ENCODE results near the gene CYP3A4.
A peak's percentile ranks its signal among the peaks of the same experiment; 100 is the strongest.
"Not testable (repeated sequence)": the region's sequence is repeated elsewhere in the genome, so short reads cannot be mapped to it uniquely, and the experiment has no call there.

The CYP3A4 gene

GRCh38 chr7:99755085-99755484 lies 28.9 kb downstream of the CYP3A4 start:
- no peak for DNase-seq (ENCODE audit: low spot score)

DNA sequence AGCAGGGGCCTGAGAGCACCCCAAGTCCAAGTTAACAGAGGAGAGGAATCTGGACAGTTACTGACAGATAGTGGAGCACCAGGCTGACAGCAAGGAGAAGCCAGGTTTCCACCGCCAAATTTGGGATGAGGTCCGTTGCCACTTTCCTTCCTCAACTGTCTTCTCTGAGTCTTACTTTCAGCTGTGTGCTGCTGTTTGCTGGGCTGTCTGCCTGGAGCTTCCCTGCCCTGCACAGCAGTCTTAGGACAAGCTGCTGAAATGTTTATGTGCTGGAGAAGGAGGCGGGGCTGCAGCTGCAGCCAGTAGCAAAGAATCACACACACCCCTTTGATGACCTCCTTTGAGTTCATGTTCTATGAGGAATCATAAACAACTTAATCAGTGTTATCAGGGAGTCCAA lies 31.6 kb downstream of the CYP3A4 start:
- DNase-seq (ENCODE audit: low spot score): peak; percentile 21

GRCh38 chr7:99751322-99752052 lies 32.5 kb downstream of the CYP3A4 start:
- DNase-seq (ENCODE audit: low spot score): not testable (repeated sequence)

DNA sequence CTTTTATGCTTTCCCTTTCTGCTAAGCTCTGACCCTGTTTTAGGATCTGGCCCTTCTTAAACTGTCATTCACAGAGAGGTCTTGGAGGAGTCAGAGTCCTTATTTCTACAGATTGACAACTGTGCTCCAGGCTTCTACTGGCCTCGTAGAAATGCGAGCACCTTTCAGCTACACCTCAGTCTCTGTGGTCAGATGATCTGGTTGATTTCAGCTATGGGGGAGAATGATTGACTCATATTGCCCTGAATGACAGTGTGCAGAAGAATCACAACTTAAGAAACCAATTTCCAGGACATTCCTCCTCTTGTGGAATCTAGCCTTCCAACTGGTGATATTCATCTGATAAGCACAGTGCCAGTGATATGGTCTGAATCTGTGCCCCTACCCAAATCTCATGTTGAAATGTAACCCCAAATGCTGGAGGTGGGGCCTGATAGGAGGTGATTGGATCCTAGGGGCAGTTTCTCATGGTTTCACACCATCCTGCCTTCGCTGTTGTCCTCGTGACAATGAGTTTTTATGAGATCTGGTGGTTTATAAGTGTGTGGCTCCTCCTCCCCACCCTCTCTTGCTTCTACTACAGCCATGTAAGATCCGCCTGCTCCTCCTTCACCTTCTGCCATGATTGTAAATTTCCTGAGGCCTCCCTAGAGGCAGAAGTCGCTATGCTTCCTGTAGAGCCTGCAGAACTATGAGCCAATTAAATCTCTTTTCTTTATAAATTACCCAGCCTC lies 35.0 kb downstream of the CYP3A4 start:
- no peak for DNase-seq (ENCODE audit: low spot score)

GRCh38 chr7:99746915-99747314 lies 37.1 kb downstream of the CYP3A4 start:
- not testable (repeated sequence) for DNase-seq (ENCODE audit: low spot score)

GRCh38 chr7:99745395-99745794 lies 38.6 kb downstream of the CYP3A4 start:
- DNase-seq (ENCODE audit: low spot score): not testable (repeated sequence)

DNA sequence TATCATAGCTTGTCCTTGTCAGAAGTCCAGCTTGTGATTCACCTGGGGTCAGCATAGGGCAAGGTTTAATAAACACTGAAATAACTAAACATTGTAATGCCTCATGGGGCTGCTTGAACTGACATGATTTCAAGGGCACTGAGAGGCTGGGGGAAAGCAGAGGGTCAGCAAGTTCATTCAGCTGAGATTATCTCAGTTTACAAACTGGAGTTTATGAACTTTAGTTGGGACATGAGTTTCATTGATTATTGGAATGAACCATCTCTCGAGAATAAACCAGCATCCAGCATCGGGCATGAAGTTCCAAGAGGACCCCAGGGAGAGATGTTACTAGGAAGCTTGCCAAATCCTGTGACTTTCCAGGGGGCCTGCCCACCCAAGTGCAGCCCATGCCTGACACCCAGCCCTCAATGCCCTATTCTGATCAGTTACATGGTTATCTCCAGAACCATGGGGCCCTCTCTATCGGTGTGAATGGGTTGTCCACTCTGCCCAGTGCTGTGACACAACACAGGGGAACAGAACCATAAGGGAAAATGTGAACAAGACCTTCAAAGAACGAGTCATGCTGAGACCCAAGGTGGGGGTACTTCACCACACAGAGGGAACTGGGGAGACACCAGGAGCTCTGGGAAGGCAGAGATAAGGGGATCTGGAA lies 41.1 kb downstream of the CYP3A4 start:
- no peak for DNase-seq (ENCODE audit: low spot score)

GRCh38 chr7:99741441-99741795 lies 42.6 kb downstream of the CYP3A4 start:
- no peak for DNase-seq (ENCODE audit: low spot score)

GRCh38 chr7:99740573-99741440 lies 43.2 kb downstream of the CYP3A4 start:
- DNase-seq (ENCODE audit: low spot score): no peak

DNA sequence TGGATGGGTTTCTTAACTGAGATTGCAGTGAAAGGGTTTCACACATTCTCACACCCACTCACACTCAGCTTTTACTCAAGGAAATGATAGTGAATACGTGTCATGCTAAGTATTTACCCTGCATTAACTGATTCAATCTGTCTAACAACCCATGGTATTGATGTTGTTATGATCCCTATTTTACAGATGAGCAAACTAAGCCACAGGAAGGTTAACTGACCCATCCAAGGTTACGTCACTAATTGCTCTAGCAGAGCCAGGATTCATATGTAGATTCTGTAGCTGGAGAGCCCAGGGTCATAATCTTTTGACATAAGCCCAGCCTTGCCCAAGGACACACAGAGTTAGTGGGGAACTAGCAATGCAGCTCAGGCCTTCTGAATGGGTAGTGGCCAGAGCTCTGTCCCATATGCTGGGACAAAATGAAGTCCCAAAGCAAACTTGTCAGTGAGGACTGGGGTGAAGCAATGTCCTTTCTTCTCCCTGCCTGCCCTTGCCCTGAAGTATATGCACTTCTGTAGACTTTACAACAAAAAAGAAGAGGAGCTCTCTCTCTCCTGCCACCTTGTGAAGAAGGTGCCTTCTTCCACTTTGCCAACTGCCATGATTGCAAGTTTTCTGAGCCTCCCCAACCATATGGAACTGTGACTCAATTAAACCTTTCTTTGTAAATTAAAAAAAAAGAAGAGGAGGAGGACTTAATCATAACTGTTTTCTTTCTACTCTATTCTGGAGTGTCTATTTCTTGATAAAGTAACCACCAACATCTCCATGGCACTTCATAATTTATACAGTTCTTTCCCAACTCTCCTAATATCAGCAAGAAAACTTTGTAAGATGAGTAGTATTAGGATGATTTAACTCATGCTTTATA lies 44.0 kb downstream of the CYP3A4 start:
- DNase-seq (ENCODE audit: low spot score): no peak

DNA sequence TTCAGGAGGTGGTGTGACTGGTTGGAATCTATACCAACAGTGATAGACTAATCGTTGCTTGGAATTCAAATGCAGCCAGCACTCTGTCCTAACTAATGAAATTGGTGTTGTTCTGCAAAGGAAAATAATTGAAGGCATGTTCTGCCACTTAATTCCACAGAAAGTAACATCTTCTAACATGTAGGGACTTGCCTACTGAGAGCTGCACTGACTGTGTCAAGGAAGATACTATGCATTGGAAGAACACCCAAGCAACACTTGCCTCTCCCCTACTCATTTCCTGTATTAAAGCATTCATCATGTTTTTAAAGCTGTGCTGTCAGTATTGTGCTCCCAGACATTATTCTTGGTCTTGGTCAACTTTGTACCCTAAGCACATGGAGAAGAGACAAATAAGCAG lies 46.3 kb downstream of the CYP3A4 start:
- DNase-seq (ENCODE audit: low spot score): no peak

DNA sequence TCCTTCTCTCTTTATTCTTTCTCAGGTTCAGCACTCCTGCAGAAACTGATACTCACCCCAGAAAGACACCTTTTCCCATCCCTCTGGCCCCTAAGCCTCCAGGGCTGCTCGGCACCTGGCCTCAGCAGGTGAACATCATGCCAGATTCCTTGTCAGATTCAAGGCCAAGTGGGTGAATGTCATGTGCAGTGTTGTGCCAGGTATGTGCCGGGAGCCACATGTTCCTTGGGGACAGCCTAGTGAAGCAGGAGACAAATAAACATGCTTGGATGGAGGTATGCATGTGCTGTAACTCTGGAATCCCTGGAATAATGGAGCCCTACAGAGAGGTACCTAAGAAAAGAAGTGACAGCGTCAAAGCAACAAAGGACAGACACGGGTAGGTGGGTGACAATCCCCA lies 47.3 kb downstream of the CYP3A4 start:
- DNase-seq (ENCODE audit: low spot score): not testable (repeated sequence)

DNA sequence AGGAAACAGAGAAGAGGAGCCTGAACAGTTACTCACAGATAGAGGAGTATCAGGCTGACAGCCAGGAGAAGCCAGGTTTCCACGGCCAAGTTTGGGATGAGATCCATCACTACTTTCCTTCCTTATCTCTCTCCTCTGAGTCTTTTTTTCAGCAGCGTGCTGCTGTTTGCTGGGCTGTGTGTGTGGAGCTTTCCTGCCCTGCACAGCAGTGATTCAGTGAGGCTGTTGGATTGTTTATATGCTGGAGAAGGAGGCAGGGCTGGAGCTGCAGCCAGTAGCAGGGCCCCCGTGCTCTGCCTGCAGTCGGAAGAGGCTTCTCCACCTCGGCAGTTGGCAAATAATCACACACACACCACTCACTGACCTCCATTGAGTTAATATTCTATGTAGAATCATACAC lies 49.0 kb downstream of the CYP3A4 start, which contains the start of gene CYP3A7:
CYP3A7 (minus strand) TSS at position 210 of the 400 bp plus-strand sequence; CDS start at position 107, 103 bp downstream.
- no peak for DNase-seq (ENCODE audit: low spot score)

DNA sequence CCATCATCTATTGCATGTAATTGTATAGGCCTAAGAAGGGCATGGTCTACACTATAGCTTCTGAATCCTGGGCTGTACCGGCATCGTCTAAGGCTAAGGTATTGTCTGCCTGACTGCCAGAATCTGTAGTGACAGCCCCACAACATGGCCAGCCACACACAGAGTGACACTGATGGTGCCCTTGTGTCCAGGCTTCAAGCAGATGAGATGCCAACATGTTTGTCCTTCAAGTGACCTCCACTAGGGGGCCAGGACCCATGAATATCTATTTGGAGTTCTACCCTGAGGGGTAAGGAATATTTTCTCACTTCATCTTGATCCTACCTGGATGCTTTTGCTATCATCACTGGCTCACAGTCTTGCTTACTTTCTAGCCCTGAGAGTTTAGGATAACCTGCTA lies 50.5 kb downstream of the CYP3A4 start:
- peak; percentile 15 for DNase-seq (ENCODE audit: low spot score)

DNA sequence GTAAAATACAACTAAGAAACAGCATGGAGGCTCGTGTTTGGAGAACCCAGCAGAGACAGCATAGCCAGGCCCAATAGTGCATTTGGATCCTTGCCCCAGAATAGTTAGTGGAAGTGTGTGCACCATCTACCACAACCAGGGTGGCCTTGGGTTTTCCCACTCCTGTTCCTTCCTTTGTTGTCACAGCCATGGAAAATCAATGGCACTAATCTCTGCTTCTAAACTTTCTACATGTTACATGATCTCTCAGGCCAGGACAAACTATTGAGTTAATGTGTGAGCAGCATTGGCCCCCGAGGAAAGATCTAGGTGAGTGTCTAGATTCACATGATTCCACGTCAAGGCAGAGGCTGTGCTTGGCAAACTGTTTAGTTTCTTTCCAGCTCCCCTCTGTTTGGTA lies 51.0 kb downstream of the CYP3A4 start:
- DNase-seq (ENCODE audit: low spot score): no peak

- no peak for DNase-seq (ENCODE audit: low spot score)
These were observed 52.2 kb downstream of the CYP3A4 start for GRCh38 chr7:99731638-99732374.

- no peak for DNase-seq (ENCODE audit: low spot score)
These were observed 53.0 kb downstream of the CYP3A4 start for GRCh38 chr7:99730992-99731391.

DNA sequence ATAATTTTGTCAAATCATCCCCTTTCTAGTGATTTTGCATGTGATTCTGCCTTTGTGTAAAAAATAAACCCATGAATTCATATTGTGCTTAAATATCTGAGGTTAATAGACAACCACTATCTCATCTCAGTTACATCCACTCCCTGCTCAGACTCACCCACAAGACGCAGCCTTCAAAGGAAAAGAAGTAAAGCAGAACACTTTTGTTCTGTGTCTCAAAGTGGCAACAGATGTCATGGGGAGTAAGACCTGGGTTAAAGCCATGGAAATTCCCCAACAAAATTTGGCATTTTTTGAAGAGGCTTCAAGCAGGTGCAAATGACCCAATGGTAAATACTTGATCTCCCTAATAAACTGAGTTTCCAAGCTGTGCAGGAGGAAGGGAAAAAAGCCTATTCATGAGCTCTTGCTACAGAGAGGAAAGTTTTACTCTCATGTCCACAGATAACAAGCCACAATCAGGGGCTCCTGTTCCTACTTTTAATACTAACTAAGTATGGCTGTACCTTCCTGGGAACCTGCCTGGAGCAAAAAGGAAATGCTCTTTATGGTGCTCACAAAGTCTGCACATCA lies 53.7 kb downstream of the CYP3A4 start:
- no peak for DNase-seq (ENCODE audit: low spot score)

GRCh38 chr7:99729486-99730237 lies 54.3 kb downstream of the CYP3A4 start:
- no peak for DNase-seq (ENCODE audit: low spot score)
